Globus pallidus (tissue), 1 donor: Measurements from ENCODE around the gene KRTAP9-1.
"Not testable (repeated sequence)": the region's sequence is repeated elsewhere in the genome, so short reads cannot be mapped to it uniquely, and the experiment has no call there.

Experiments
- DNase-seq: peaks from one replicate; pipeline ENCODE4 v3.0.0-alpha.2; 2015; ENCODE audit warnings: low spot score

The KRTAP9-1 gene

DNA sequence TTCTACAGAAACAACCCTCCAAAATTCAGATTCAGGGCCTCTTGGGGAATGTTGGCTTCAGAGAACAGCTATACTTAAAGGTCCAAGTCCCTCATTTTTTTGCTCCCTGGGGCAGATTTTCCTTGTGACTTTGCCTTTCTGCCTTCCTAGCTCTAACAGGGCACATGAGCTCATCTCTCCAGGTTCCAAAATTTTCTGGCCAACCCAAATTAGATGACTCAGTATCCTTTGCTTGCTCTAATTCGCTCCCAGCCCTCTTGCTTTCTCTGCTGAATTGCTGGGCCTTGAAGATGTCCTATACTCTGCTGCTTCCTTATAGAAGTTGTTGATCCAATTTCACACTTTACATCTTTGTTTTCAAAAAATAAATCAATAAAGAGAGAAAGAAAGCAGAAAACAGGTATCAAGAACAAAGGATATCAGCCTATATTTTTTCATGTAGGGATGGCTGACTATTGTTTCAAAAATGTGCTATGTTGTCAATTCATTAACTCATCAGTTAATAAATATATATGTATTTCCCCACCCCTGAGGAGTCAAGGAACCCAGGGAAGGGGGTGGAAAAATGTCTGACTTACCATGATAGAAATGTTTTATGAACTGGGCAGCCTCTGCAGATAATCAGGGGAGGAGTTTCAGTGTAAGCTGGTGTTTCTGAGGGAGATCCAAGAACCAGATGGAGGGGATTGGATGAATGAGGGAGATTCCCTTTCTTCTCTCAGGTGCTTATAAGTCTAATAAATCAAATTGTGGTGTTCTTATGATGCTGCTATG, 10.7 kb upstream of the KRTAP9-1 start:
- no peak for DNase-seq

DNA sequence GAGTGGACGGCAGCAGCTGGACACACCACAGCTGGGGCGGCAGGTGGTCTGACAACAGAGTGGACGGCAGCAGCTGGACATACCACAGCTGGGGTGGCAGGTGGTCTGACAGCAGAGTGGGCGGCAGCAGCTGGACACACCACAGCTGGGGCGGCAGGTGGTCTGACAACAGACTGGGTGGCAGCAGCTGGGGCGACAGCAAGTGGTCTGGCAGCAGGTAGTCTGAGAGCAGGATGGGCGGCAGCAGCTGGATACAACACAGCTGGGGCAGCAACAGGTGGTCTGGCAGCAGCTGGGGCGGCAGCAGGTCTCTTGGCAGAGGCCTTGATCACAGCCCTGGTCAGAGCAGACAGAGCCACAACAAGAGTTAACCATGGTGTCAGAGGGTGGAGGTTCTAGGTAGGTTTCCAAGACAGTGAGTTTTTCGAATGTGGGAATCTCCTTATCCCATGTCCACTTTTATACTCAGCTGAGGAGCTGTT, 5.2 kb upstream of the KRTAP9-1 start, which contains the start of gene KRTAP4-1:
Gene KRTAP4-1, minus strand, starts transcription at position 432 of the 482 bp plus-strand sequence. Its CDS starts 57 bp downstream, at position 375.
- no peak for DNase-seq

DNA sequence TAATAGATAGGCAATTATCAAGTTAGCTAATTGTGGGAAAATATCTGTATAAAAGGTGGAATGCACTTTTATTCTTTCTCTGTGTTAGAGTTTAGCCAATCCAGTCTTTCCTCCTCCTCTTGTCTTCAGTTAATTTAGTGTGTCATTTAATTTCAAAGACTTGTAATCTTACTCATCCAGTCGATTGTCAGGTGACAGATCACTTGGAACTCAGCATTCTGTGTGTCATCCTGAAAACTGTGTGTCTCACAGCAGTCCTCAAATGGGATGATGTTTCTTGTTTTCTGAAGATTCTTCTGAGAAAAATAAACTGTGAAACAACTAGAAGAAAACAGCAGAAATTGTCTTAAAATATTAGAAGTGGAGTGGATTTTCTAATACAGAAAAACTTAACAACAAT, 4.7 kb upstream of the KRTAP9-1 start:
- DNase-seq = no peak

DNA sequence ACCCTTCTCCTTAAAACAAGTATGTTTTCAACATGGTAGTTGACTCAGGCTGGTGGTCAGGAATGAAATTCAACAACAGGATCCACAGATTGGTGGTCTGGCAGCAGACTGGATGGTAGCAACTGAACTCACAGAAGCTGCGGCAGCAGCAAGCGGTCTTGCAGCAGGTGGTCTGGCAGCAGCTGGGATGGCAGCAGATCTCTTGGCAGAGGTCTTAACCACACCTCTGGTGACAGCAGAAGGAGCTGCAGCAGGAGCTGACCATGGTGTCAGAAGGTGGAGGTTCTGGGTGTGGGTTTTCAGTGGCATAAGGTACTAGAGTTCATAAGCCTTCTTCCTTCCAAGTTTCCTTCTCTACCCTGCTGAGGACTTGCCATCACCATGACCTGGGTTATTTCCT, 2.8 kb upstream of the KRTAP9-1 start:
- DNase-seq = no peak

DNA sequence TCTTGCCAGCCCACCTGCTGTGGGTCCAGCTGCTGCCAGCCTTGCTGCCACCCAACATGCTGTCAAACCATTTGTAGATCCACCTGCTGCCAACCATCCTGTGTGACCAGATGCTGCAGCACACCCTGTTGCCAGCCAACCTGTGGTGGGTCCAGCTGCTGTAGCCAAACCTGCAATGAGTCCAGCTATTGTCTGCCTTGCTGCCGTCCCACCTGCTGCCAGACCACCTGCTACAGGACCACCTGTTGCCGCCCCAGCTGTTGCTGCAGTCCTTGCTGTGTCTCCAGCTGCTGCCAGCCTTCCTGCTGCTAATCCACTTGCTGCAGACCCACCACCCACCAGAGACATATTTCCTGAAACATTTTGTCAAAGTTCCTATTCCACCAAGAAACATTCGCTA, 641 bp downstream of the KRTAP9-1 start:
- DNase-seq = no peak

DNA sequence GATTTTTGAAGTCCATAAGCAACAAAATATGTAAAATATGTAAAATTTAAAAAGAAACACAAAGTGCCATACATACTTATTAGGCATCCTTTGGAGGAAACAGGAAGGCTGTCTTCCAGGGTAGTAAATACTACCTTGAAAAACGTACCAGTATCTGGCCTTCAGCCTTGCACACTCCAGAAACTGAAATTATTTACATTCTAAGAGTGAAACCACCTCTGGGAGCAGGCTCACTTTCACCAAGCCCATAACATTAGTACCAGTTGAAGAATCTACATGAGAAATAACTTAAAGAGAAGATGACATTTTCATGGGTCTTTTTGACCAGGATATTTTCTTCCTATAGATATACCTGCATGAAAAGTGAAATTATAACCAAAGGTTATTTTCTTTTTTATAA, 6.4 kb downstream of the KRTAP9-1 start:
- DNase-seq = no peak

DNA sequence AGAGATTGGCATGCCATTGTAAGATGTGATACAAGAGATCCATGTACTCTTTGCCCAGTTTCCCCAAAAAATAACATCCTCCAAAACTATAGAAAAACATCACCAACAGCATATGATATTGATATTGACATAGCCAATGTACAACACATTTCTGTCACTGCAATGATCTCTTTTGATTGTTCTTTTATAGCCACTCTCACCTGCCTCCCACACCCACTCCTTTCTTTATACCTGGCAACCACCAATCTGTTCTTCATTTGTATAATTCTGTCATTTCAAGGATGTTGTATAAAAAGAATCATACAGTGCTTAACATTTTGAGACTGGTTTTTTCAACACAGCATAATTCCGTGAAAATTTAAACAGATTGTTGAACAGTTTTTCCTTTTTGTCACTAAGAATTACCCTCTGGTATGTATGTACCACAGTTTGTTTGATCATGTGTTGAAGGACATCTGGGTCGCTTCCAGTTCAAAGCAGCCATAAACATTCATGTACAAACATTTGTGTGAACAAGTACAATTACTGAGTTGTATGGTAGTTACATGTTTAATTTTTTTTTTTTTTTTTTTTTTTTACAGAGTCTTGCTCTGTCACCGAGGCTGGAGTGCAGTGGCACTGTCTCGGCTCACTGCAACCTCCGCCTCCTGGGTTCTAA, 9.9 kb downstream of the KRTAP9-1 start:
- DNase-seq = no peak

DNA sequence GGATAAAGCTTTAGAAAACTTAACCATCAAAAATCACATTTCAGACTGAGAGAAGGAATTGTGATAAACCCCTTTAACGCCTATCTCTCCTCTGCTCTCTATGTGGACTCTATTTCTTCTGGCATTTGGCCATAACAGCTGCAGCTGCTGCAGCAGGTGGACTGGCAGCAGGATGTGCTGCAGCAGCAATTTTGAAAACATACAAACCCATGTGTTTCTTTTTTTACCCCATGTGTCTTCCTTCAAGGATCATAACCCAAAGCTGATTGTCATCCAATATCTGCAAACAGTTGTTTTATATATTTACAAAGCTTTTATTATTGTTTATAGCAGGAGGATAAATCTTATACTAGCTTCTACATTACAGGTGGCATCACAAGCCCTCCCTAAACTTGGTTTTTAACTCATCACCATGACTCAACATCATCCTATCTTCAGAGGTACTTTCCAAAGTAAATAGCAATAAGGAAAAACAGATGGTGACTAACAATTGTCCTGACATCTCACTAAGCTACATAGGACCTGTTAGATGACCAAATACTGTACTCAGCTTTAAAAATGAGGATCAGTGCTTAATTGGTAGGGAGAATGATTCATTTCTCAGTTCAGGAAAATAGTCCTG, 22.3 kb downstream of the KRTAP9-1 start:
- DNase-seq = no peak

DNA sequence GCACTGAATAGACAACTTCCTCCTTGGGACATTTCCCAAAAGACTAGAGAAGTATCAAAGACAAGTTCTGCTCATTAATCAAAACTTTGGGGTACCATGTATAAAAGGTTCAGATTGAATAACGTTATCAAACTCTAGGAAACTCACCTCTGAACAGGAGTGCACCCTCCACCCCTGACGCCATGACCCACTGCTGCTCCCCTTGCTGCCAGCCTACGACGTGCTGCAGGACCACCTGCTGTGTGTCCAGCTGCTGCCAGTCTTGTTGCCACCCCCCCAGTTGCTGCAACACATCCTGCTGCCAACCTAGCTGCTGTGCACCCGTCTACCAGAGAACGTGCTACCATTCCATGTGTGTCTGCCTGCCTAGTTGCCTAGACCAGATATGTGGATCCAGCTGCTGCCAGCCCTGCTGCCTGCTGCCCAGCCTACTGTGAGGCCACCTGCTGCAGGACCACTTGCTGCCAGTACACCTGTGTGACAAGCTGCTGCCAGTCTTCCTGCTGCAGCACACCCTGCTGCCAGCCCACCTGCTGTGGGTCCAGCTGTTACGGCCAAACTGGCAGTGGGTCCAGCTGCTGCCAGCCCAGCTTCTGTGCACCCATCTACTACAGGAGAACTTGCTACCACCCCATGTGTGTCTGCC, 23.0 kb downstream of the KRTAP9-1 start:
- no peak for DNase-seq

DNA sequence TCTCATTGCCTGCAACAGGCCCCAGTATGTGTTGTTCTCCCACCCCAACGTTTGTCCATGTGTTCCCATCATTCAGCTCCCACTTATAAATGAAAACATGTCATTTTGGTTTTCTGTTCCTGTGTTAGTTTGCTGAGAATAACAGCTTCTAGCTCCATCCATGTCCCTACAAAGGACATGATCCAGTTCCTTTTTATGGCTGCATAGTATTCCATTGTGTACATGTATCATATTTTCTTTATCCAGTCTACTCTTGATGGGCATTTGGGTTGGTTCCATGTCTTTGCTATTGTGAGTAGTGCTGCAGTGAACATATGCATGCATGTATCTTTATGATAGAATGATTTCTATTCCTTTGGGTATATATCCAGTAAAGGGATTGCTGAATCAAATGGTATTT, 26.0 kb downstream of the KRTAP9-1 start:
- no peak for DNase-seq

DNA sequence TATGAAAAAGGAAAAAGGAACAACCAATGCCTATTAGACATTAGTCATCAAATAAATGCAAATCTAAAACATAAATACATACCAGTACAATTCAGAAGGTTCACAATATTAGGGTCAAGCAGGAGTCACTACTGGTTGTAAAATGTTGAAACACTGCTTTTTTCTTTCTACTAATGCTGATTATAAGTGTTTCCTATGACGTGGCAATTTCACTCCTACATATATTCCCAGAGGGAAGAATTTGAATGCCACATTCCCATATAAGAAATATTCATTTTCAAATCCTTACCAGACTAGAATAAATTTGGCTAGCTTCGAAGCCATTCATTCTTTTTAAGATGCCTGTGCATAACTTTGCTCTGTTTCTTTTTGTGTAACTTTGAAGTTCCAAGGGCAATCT, 34.1 kb downstream of the KRTAP9-1 start:
- DNase-seq = no peak

DNA sequence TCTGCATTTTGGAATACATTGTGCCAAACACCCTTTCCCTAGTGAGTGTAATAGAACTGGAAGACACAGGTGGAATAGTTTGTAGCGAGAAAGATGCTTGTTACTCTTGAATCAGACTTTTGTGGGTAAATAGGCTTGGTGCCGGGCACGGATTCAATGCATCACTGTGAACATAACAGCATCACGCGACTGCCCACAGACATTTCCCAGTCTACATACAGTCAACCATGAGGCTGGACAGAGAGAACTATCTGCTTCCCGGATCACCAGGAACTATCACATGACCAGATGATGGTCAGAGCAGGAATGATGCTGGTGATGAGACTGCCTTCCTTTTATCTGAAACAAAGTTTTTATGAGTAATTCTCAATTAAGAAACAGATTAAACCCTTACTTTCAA, 36.4 kb downstream of the KRTAP9-1 start:
- no peak for DNase-seq

DNA sequence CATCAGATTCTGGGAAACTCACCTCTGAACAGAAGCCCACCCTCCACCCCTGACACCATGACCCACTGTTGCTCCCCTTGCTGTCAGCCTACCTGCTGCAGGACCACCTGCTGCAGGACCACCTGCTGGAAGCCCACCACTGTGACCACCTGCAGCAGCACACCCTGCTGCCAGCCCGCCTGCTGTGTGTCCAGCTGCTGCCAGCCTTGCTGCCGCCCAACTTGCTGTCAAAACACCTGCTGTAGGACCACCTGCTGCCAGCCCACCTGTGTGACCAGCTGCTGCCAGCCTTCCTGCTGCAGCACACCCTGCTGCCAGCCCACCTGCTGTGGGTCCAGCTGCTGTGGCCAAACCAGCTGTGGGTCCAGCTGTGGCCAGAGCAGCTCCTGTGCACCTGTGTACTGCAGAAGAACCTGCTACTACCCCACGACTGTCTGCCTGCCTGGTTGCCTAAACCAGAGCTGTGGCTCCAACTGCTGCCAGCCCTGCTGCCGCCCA, 37.0 kb downstream of the KRTAP9-1 start, which contains the start of gene KRTAP9-2:
Gene KRTAP9-2, plus strand, starts transcription at position 51 of the 498 bp plus-strand sequence. Its CDS starts 7 bp downstream, at position 58.
- DNase-seq = not testable (repeated sequence)

DNA sequence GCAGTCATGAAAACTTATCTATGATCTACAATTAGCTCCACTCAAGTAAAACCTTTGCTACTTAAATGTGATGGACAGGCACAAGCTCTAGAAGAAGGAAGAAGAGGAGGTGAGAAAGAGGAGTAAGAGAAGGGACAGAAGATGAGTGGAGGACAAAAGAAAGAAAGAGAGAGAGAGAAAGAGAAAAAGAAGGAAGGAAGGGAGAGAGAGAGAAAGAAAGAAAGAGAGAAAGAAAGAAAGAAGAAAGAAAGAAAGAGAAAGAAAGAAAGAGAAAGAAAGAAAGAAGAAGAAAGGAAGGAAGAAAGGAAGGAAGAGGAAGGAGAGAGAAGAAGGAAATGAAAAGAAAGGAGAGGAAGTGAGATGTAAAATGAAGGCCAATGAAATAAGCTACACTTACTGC, 40.4 kb downstream of the KRTAP9-1 start:
- no peak for DNase-seq

DNA sequence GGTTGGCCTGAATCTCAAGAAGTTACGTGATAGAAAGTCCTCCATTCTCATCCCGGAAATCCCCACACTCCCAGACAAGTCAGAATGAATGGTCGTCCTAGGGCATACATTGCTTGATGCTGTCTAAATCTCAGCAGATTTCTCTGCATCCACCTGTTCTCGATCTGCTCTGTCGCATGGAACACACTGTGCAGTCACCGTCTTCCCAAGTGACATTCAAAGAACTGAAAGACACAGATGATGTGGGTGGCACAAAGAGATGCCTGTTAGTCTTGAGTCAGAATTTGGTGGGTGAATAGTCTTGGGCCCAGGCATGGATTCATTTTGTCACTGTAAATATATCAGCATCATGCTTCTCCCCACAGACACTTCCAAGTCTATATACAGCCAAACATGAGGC, 42.0 kb downstream of the KRTAP9-1 start:
- DNase-seq = no peak

DNA sequence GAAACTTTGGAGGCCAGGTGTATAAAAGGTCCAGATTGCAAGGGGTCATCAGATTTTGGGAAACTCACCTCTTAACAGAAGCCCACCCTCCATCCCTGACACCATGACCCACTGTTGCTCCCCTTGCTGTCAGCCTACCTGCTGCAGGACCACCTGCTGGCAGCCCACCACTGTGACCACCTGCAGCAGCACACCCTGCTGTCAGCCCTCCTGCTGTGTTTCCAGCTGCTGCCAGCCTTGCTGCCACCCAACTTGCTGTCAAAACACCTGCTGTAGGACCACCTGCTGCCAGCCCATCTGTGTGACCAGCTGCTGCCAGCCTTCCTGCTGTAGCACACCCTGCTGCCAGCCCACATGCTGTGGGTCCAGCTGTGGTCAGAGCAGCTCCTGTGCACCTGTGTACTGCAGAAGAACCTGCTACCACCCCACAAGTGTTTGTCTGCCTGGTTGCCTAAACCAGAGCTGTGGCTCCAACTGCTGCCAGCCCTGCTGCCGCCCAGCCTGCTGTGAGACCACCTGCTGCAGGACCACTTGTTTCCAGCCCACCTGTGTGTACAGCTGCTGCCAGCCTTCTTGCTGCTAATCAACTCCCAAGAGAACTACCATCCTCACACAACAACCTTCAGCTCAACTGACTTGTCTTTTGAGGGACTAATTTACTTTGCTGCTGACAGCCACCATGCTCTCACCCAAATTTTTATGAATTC, 42.9 kb downstream of the KRTAP9-1 start, which contains the start of gene KRTAP9-3:
Gene KRTAP9-3, plus strand, starts transcription at position 51 of the 707 bp plus-strand sequence. Its CDS starts 53 bp downstream, at position 104.
- not testable (repeated sequence) for DNase-seq

DNA sequence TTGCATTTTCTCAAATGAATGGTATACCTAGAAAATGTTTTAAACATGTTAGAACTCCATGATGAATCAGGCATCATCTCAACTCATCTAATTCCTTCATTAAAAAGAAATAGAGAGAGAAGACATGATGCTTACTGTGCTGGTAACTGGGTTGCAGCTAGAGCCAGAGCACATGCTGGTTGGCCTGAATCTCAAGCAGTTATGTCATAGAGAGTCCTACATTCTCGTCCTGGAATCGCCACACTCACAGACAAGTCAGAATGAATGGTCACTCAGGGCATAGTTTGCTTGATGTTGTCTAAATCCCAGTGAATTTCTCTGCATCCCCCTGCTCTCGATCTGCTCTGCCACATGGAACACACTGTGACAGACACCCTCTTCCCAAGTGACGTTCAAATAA, 47.4 kb downstream of the KRTAP9-1 start:
- DNase-seq = not testable (repeated sequence)

DNA sequence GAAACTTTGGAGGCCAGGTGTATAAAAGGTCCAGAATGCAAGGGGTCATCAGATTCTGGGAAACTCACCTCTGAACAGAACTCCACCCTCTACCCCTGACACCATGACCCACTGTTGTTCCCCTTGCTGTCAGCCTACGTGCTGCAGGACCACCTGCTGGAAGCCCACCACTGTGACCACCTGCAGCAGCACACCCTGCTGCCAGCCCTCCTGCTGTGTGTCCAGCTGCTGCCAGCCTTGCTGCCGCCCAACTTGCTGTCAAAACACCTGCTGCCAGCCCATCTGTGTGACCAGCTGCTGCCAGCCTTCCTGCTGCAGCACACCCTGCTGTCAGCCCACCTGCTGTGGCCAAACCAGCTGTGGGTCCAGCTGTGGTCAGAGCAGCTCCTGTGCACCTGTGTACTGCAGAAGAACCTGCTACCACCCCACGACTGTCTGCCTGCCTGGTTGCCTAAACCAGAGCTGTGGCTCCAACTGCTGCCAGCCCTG, 48.3 kb downstream of the KRTAP9-1 start, which contains the start of gene KRTAP9-8:
Gene KRTAP9-8, plus strand, starts transcription at position 51 of the 489 bp plus-strand sequence. Its CDS starts 53 bp downstream, at position 104.
- DNase-seq = not testable (repeated sequence)
